SH-SY5Y (cell line): ENCODE results near the gene LRMDA.

Source experiments
- GATA2 ChIP-seq: IDR thresholded peaks from 2 replicates; pipeline ENCODE4 v1.6.1; 2011; ENCODE audit warnings: mild to moderate bottlenecking, low read depth, low read length
- GATA3 ChIP-seq: IDR thresholded peaks from 2 replicates; pipeline ENCODE4 v1.6.1; 2011; ENCODE audit warnings: low read depth, mild to moderate bottlenecking, low read length, moderate library complexity

DNA sequence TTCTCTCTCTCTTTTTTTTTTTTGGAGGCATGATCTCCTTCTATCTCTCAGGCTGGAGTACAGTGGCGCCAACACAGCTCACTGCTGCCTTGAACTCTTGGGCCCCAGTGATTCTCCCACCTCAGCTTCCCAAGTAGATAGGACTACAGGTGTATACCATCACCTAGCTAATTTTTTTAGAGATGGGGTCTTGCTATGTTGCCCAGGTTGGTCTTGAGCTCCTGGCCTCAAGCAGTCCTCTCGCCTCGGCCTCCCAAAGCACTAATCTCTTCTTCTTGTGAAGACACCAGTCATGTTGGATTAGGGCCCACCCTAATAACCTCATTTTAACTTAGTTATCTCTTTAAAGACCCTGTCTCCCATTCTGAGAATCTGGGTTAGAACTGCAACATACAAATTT lies 45.6 kb downstream of the LRMDA start:
- TF ChIP-seq GATA2 = no peak
- no peak for TF ChIP-seq GATA3
